VCaP (cell line): Measurements from ENCODE around the gene AHCYL2.

Experiments used
- H3K27ac ChIP-seq: fragments of 450-650 bp; 2 replicates; pipeline ENCODE4 v1.5.1; 2017
- CTCF ChIP-seq: fragments of 450-650 bp; conservative IDR thresholded peaks from 2 replicates; pipeline ENCODE4 v1.5.1; 2017; ENCODE audit warnings: mild to moderate bottlenecking, moderate library complexity

The AHCYL2 gene

GRCh38 chr7:129270077-129270476 is 45.2 kb downstream of the AHCYL2 start:
- no peak for TF ChIP-seq CTCF

GRCh38 chr7:129271500-129272355 is 46.9 kb downstream of the AHCYL2 start:
- peak; percentile 78 for TF ChIP-seq CTCF

More at GRCh38 chr7:129270077-129270476, 45.2 kb downstream of the AHCYL2 start:
- H3K27ac ChIP-seq = no peak overlapping the region

GRCh38 chr7:129273936-129274335 is 49.1 kb downstream of the AHCYL2 start:
- no peak for TF ChIP-seq CTCF
- no peak overlapping the region for H3K27ac ChIP-seq

More at GRCh38 chr7:129271500-129272355, 46.9 kb downstream of the AHCYL2 start:
- H3K27ac ChIP-seq = no peak overlapping the region

- H3K27ac ChIP-seq = no peak overlapping the region
- no peak for TF ChIP-seq CTCF
Measured at GRCh38 chr7:129277629-129278028, 52.8 kb downstream of the AHCYL2 start.

GRCh38 chr7:129278688-129279087 is 53.9 kb downstream of the AHCYL2 start:
- TF ChIP-seq CTCF = no peak
- H3K27ac ChIP-seq = no peak overlapping the region

GRCh38 chr7:129279757-129280156 is 54.9 kb downstream of the AHCYL2 start:
- no peak for TF ChIP-seq CTCF
- H3K27ac ChIP-seq = no peak overlapping the region

GRCh38 chr7:129281163-129281562 is 56.3 kb downstream of the AHCYL2 start:
- H3K27ac ChIP-seq = no peak overlapping the region
- no peak for TF ChIP-seq CTCF
